Cardiac muscle cell (in vitro differentiated cells and primary cell): ENCODE results near the gene MOCS2. TPM values are rescaled to one million over a fixed set of nuclear protein-coding genes. Genes with fewer than 3 reads are reported as not detected.

Source experiments
- DNase-seq, 2 donors: peaks; one replicate each; pipeline versions ENCODE4 v3.0.0 to v3.0.0-alpha.2; 2010 to 2017; ENCODE audit warnings: low read depth in 1 of 2, low spot score in 1 of 2
- H3K27ac ChIP-seq: fragments of 200-600 bp; sonication (generic); 2 replicates; pipeline ENCODE4 v1.5.1; 2016
- H3K27me3 ChIP-seq: fragments of 200-600 bp; sonication (generic); 2 replicates; pipeline ENCODE4 v1.6.0; 2016; ENCODE audit warnings: control low read depth
- H3K36me3 ChIP-seq: fragments of 200-600 bp; sonication (generic); 2 replicates; pipeline ENCODE4 v1.5.1; 2016; ENCODE audit warnings: control low read depth
- H3K4me1 ChIP-seq: fragments of 200-600 bp; sonication (generic); 2 replicates; pipeline ENCODE4 v1.8.1; 2017; ENCODE audit warnings: low read depth, mild to moderate bottlenecking, mixed run types
- H3K4me3 ChIP-seq: fragments of 200-600 bp; sonication (generic); 2 replicates; pipeline ENCODE4 v1.5.1; 2016; ENCODE audit warnings: mild to moderate bottlenecking
- H3K9me3 ChIP-seq: fragments of 200-600 bp; sonication (generic); 2 replicates; pipeline ENCODE4 v1.5.1; 2017; ENCODE audit warnings: low read depth, mild to moderate bottlenecking, control low read depth
- CTCF ChIP-seq: IDR thresholded peaks from 2 replicates; pipeline ENCODE4 v1.5.1; 2012; ENCODE audit warnings: low read depth, mild to moderate bottlenecking, low read length
- polyA plus RNA-seq: library from polyadenylated mRNA; unstranded; fragments of >200 nt; fragmentation: Nextera tagmentation; extraction: Ambion mirVana; gene quantifications from 2 replicates; pipeline ENCODE4 v1.2.1, GENCODE V29; 2016
- total RNA-seq: library from RNA; depleted of rRNA; stranded (reverse); fragments of >200 nt; gene quantifications from 2 replicates; pipeline ENCODE4 v1.2.3, GENCODE V29; 2016

Gene MOCS2
- total and polyA plus RNA-seq, 2 experiments from 2014 or later = 53.5 to 113 TPM

GRCh38 chr5:53068291-53068836, 41.2 kb downstream of the MOCS2 start:
- H3K36me3 ChIP-seq = no peaks in the 10 kb centered on the region
- H3K27ac ChIP-seq = no peak overlapping the region

GRCh38 chr5:53067641-53068040, 41.9 kb downstream of the MOCS2 start:
- H3K27ac ChIP-seq = no peak overlapping the region
- no peak overlapping the region for H3K4me3 ChIP-seq
- peaks cover 10% of the 10 kb centered on the region for H3K4me1 ChIP-seq
- no peak for TF ChIP-seq CTCF
- H3K9me3 ChIP-seq = no peaks in the 10 kb centered on the region
- no peaks in the 10 kb centered on the region for H3K36me3 ChIP-seq
- no peaks in the 10 kb centered on the region for H3K27me3 ChIP-seq
- DNase-seq = peak in 1 of 2 donors; percentile 34

More at GRCh38 chr5:53068291-53068836, 41.2 kb downstream of the MOCS2 start:
- H3K9me3 ChIP-seq = no peaks in the 10 kb centered on the region
- H3K4me1 ChIP-seq = peaks cover 10% of the 10 kb centered on the region
- no peaks in the 10 kb centered on the region for H3K27me3 ChIP-seq
- no peak for TF ChIP-seq CTCF
- no peak overlapping the region for H3K4me3 ChIP-seq
- no peak for DNase-seq

GRCh38 chr5:53066088-53066487, 43.5 kb downstream of the MOCS2 start:
- no peak overlapping the region for H3K27ac ChIP-seq
- no peak for DNase-seq
- no peaks in the 10 kb centered on the region for H3K9me3 ChIP-seq
- no peaks in the 10 kb centered on the region for H3K36me3 ChIP-seq
- no peaks in the 10 kb centered on the region for H3K27me3 ChIP-seq
- H3K4me1 ChIP-seq = peaks cover 10% of the 10 kb centered on the region
- TF ChIP-seq CTCF = no peak
- H3K4me3 ChIP-seq = no peak overlapping the region

- no peak overlapping the region for H3K27ac ChIP-seq
- H3K36me3 ChIP-seq = no peaks in the 10 kb centered on the region
- no peak overlapping the region for H3K4me3 ChIP-seq
- peak in 1 of 2 donors; percentile 15 for DNase-seq
- no peaks in the 10 kb centered on the region for H3K9me3 ChIP-seq
- H3K4me1 ChIP-seq = peaks cover 10% of the 10 kb centered on the region
- no peaks in the 10 kb centered on the region for H3K27me3 ChIP-seq
- no peak for TF ChIP-seq CTCF
Measured at GRCh38 chr5:53063791-53064190, 45.8 kb downstream of the MOCS2 start.

GRCh38 chr5:53063176-53063575, 46.4 kb downstream of the MOCS2 start:
- no peak overlapping the region for H3K27ac ChIP-seq
- TF ChIP-seq CTCF = no peak
- H3K9me3 ChIP-seq = no peaks in the 10 kb centered on the region
- peaks cover 10% of the 10 kb centered on the region for H3K4me1 ChIP-seq
- H3K27me3 ChIP-seq = no peaks in the 10 kb centered on the region
- H3K4me3 ChIP-seq = no peak overlapping the region
- no peaks in the 10 kb centered on the region for H3K36me3 ChIP-seq
- DNase-seq = peak in 1 of 2 donors; percentile 47

- H3K9me3 ChIP-seq = no peaks in the 10 kb centered on the region
- H3K36me3 ChIP-seq = no peaks in the 10 kb centered on the region
- no peak for TF ChIP-seq CTCF
- no peak for DNase-seq
- H3K4me3 ChIP-seq = no peak overlapping the region
- no peaks in the 10 kb centered on the region for H3K27me3 ChIP-seq
- no peaks in the 10 kb centered on the region for H3K4me1 ChIP-seq
- H3K27ac ChIP-seq = no peak overlapping the region
Measured at GRCh38 chr5:53059281-53059680, 50.3 kb downstream of the MOCS2 start.
